ENCODE data around the gene SLCO4A1.

SLCO4A1 gene

GRCh38 chr20:62638679-62639406 lies 3.5 kb upstream of the SLCO4A1 start:
- no peak overlapping the region for H3K4me3 ChIP-seq (ENCODE audit: low read depth, low read length)
- no peak for DNase-seq (ENCODE audit: low read depth)
- TF ChIP-seq CTCF (IDR thresholded peaks at IDR 0.05; ENCODE audit: control insufficient read depth, extremely low read depth, insufficient read depth): no peak

- no peak for TF ChIP-seq CTCF (IDR thresholded peaks at IDR 0.05; ENCODE audit: control insufficient read depth, extremely low read depth, insufficient read depth)
- no peak overlapping the region for H3K4me3 ChIP-seq (ENCODE audit: low read depth, low read length)
Measured at GRCh38 chr20:62639765-62640164, 2.5 kb upstream of the SLCO4A1 start.

GRCh38 chr20:62640870-62641269 lies 1.4 kb upstream of the SLCO4A1 start:
- no peak overlapping the region for H3K4me3 ChIP-seq (ENCODE audit: low read depth, low read length)
- TF ChIP-seq CTCF (IDR thresholded peaks at IDR 0.05; ENCODE audit: control insufficient read depth, extremely low read depth, insufficient read depth): no peak
- no peak for DNase-seq (ENCODE audit: low read depth)

More at GRCh38 chr20:62639765-62640164, 2.5 kb upstream of the SLCO4A1 start:
- no peak for DNase-seq (ENCODE audit: low read depth)

GRCh38 chr20:62641321-62642050 lies 817 bp upstream of the SLCO4A1 start:
- peak overlapping the region; percentile 77 for H3K4me3 ChIP-seq (ENCODE audit: low read depth, low read length)
- DNase-seq (ENCODE audit: low read depth): no peak
- no peak for TF ChIP-seq CTCF (IDR thresholded peaks at IDR 0.05; ENCODE audit: control insufficient read depth, extremely low read depth, insufficient read depth)

GRCh38 chr20:62642666-62643520 lies 590 bp downstream of the SLCO4A1 start:
- peak overlapping the region; percentile 77 for H3K4me3 ChIP-seq (ENCODE audit: low read depth, low read length)
- no peak for TF ChIP-seq CTCF (IDR thresholded peaks at IDR 0.05; ENCODE audit: control insufficient read depth, extremely low read depth, insufficient read depth)
- no peak for DNase-seq (ENCODE audit: low read depth)

- TF ChIP-seq CTCF (IDR thresholded peaks at IDR 0.05; ENCODE audit: control insufficient read depth, extremely low read depth, insufficient read depth): no peak
Measured at GRCh38 chr20:62643521-62644043, 1.3 kb downstream of the SLCO4A1 start.

More at GRCh38 chr20:62643521-62644043, 1.3 kb downstream of the SLCO4A1 start:
- no peak for DNase-seq (ENCODE audit: low read depth)
- peak overlapping the region; percentile 77 for H3K4me3 ChIP-seq (ENCODE audit: low read depth, low read length)

Measured in LNCaP clone FGC (cell line).